Measurements from ENCODE around the gene SLC45A1. TPM values are rescaled to one million over a fixed set of nuclear protein-coding genes. Genes with fewer than 3 reads are reported as not detected.

SLC45A1 gene
- total and polyA plus RNA-seq, 2 of the 4 experiments (the other 2 are of a cell fraction) = 0.72 to 3.9 TPM

GRCh38 chr1:8332806-8333205, 14.9 kb downstream of the SLC45A1 start:
- no peak overlapping the region for H2AFZ ChIP-seq (replicated peaks; ENCODE audit: low read length, poor library complexity)
- H3K79me1 ChIP-seq (ENCODE audit: low read depth in 1 of 2, low read length in 2 of 2) = no peaks in the 10 kb centered on the region
- no peak overlapping the region for H3K14ac ChIP-seq (replicated peaks; ENCODE audit: low read depth, low read length)
- H2AK9ac ChIP-seq (replicated peaks; ENCODE audit: low read depth, low read length, poor library complexity) = no peak overlapping the region
- no peak overlapping the region for H3K4ac ChIP-seq (ENCODE audit: low read depth, low read length)
- no peak overlapping the region for H3K27ac ChIP-seq (ENCODE audit: insufficient read depth, low read length)
- no peak overlapping the region for H3K4me3 ChIP-seq (ENCODE audit: insufficient read depth, low read depth, low read length)
- no peaks in the 10 kb centered on the region for H3K9me3 ChIP-seq (ENCODE audit: control insufficient read depth, insufficient read depth, low read length)
- H4K8ac ChIP-seq (ENCODE audit: low read depth in 2 of 2, low read length in 2 of 2) = no peak overlapping the region
- dilution Hi-C loops (cut with HindIII; ENCODE audit: low sequenced_read_pairs, unreplicated experiment) = no loop called here
- no peak overlapping the region for H4K91ac ChIP-seq (ENCODE audit: insufficient read depth, low read depth, low read length)
- no peak overlapping the region for H2BK15ac ChIP-seq (ENCODE audit: low read depth, low read length)
- no peak overlapping the region for H3K23ac ChIP-seq (ENCODE audit: low read depth, low read length)
- H3K9me1 ChIP-seq (ENCODE audit: insufficient read depth, low read length) = peaks cover 2% of the 10 kb centered on the region; the same call in 1 of the 2 replicates
- H2AK5ac ChIP-seq (ENCODE audit: low read depth, low read length) = no peak overlapping the region
- H3K36me3 ChIP-seq (ENCODE audit: control insufficient read depth, insufficient read depth, low read length) = peaks cover 6% of the 10 kb centered on the region; the same call in 1 of the 2 replicates
- no TSS peak for BruUV-seq (replicated peaks)
- H3K4me2 ChIP-seq (ENCODE audit: low read depth, low read length) = no peak overlapping the region
- no peak overlapping the region for H4K5ac ChIP-seq (ENCODE audit: low read depth, low read length)
- no peak for ATAC-seq (ENCODE audit: low read depth)
- CTCF ChIA-PET = no interaction called here
- DNase-seq = no peak
- intact Hi-C loops (cut with micrococcal nuclease) = no loop called here
- no peaks in the 10 kb centered on the region for H3K4me1 ChIP-seq (ENCODE audit: control insufficient read depth, insufficient read depth, low read length)
- H3K27me3 ChIP-seq (ENCODE audit: control insufficient read depth, insufficient read depth, low read length) = no peaks in the 10 kb centered on the region
- H3K18ac ChIP-seq (ENCODE audit: low read depth, low read length) = no peak overlapping the region
- no peaks in the 10 kb centered on the region for H4K20me1 ChIP-seq (ENCODE audit: insufficient read depth, low read length)
- no peak overlapping the region for H2BK20ac ChIP-seq (ENCODE audit: low read depth, low read length)
- in situ Hi-C loops (cut with MboI; ENCODE audit: low sequenced_read_pairs) = no loop called here
- H3K9ac ChIP-seq (ENCODE audit: low read depth, low read length) = no peak overlapping the region
- no peak overlapping the region for H3K56ac ChIP-seq (ENCODE audit: extremely low read depth, insufficient read depth, low read length)
- TF ChIP-seq POLR2A (IDR thresholded peaks at IDR 0.05; ENCODE audit: low read depth, low read length) (no peak), RFX5 (IDR thresholded peaks at IDR 0.05; ENCODE audit: low read depth, low read length) (no peak), RCOR1 (IDR thresholded peaks at IDR 0.05; ENCODE audit: insufficient replicate concordance, low read length) (no peak), SMC3 (IDR thresholded peaks at IDR 0.05; ENCODE audit: low read depth, low read length) (no peak), RAD21 (IDR thresholded peaks at IDR 0.05; ENCODE audit: low read length) (no peak), ELK1 (IDR thresholded peaks at IDR 0.05; ENCODE audit: borderline replicate concordance, low read depth, low read length) (no peak), CTCF (conservative IDR thresholded peaks at IDR 0.05; ENCODE audit: low read depth, low read length) (no peak), USF2 (IDR thresholded peaks at IDR 0.05; ENCODE audit: low read depth, low read length) (no peak), MXI1 (IDR thresholded peaks at IDR 0.05; ENCODE audit: borderline replicate concordance, low read depth, low read length) (no peak), FOS (IDR thresholded peaks at IDR 0.05; ENCODE audit: low read depth, low read length) (no peak), MAZ (IDR thresholded peaks at IDR 0.05; ENCODE audit: borderline replicate concordance, low read depth, low read length) (no peak), CHD1 (IDR thresholded peaks at IDR 0.05; ENCODE audit: low read depth, low read length) (no peak), MAFK (IDR thresholded peaks at IDR 0.05; ENCODE audit: low read depth, low read length) (no peak), CEBPB (IDR thresholded peaks at IDR 0.05; ENCODE audit: low read depth, low read length) (no peak), BHLHE40 (IDR thresholded peaks at IDR 0.05; ENCODE audit: low read depth, low read length) (no peak), NFE2L2 (IDR thresholded peaks at IDR 0.05; ENCODE audit: low read depth, low read length) (no peak)
- no peak overlapping the region for H2BK120ac ChIP-seq (ENCODE audit: low read depth, low read length)
- WGBS, 2 experiments (ENCODE audit: extremely low coverage in 2 of 2, insufficient read length in 1 of 2) = 95% methylated on average over 12 of the region's 16 CpGs; no CpG with 5 or more reads in 1 of the 2 experiments
- H2BK5ac ChIP-seq (ENCODE audit: low read depth, low read length, poor library complexity, severe bottlenecking) = no peak overlapping the region
- POLR2A ChIA-PET (ENCODE audit: unreplicated experiment) = no interaction called here

Measured in IMR-90 (cell line).